Measurements from ENCODE around the gene COX7B.
"Not testable (repeated sequence)": the region's sequence is repeated elsewhere in the genome, so short reads cannot be mapped to it uniquely, and the experiment has no call there.

COX7B gene

DNA sequence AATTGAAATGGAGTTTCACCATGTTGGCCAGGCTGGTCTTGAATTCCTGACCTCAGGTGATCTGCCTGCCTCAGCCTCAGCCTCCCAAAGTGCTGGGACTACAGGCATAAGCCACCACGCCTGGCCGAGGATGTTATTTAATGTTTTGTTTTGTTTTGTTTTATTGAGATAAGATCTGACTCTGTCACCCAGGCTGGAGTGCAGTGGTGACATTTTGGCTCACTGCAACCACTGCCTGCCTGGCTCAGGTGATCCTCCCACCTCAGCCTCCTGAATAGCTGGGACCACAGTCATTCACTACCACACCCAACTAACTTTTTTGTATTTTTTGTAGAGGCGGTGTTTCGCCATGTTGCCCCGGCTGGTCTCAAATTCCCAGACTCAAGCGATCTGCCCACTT is 45.8 kb downstream of the COX7B start:
- not testable (repeated sequence) for DNase-seq (ENCODE audit: low read depth in 2 of 2)

DNA sequence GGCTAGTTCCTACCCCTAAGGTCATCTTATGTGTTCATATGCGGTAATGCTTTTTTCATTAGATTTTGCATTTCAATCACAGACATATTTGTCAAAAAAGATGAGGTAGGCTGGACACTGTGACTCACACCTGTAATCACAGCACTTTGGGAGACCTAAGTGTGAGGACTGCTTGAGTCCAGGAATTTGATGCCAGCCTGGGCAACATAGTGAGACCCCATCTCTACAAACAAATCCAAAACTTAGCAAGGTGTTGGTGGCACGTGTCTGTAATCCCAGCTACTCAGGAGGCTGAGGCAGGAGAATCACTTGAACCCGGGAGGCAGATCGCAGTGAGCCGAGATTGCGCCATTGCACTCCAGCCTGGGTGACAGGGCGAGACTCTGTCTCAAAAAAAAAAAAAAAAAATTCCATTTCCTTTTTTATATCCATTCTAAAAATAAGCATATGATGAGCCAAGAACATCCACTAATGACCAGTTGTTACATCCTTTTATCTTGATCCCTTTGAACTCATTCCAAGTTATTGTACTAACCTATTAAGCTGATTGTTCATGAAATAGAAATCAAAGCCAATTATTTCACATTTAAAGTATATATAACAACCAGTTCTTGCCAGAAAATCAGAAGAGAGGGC is 46.8 kb downstream of the COX7B start:
- no peak for DNase-seq (ENCODE audit: low read depth in 2 of 2)

DNA sequence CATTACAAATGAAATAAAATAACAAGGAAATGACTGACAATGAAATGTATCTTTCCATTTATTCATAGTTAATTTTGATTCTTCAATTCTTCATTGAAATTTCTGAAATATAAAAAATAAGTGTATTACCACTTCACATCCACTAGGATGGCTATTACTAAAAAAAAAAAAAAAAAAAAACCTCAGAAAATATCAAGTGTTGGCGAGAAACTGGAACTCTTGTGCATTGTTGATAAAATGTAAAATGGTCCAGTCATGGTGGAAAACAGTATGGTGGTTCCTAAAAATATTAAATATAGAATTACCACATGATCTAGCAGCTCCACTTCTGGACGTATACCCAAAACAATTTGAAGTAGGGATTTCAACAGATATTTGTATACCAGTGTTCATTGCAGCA is 47.3 kb downstream of the COX7B start:
- no peak for DNase-seq (ENCODE audit: low read depth in 2 of 2)

DNA sequence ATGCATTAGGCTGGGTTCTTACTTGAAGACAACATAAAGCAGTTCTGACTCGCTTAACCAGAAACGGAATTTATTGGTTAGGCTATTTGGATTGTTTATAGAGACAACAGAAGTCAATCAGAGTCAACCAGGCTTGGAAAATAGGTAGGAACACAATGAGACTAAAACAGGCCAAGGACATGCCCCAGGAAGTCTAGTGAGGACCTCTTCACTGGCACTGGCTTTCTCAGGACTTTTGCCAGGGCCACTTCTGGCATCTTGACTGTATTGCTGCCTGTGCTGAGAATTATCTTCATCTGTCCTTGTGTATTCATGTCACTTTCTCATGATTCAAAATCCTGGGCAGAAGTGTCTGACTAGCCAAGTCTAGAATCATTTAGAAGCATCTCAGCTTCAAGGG is 50.6 kb downstream of the COX7B start:
- no peak for DNase-seq (ENCODE audit: low read depth in 2 of 2)

DNA sequence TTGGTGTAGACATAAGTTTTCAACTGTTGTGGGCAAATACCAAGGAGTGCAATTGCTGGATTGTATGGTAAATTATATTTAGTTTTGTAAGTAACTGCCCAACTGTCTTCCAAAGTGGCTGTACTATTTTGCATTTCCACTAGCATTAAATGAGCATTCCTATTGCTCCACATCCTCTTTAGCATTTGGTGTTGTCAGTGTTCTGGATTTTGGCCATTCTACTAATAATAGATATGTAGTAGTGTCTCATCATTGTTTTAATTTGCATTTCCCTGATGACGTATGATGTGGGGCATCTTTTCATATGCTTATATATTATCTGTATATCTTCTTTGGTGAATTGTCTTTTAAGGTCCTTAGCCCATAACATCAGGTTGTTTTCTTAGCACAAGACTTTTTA is 52.9 kb downstream of the COX7B start:
- DNase-seq (ENCODE audit: low read depth in 2 of 2) = no peak

DNA sequence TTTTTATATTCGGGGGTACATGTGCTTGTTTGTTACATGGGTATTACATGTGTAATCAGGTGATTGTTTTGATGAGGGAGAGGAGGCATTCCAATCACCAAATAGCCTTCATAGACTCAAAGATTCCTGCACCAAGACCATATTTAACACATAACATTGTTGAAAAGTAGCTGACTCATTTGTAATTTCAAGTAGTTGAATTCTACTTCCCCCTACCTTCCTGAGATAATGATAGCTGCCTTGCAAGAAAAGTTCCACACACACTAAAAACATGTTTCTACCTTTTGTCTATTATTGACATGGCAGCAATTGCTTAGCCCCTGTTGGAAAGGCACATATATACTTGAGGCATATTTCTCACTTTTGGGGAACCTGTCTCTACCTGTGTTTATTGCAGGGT is 54.0 kb downstream of the COX7B start:
- no peak for DNase-seq (ENCODE audit: low read depth in 2 of 2)

DNA sequence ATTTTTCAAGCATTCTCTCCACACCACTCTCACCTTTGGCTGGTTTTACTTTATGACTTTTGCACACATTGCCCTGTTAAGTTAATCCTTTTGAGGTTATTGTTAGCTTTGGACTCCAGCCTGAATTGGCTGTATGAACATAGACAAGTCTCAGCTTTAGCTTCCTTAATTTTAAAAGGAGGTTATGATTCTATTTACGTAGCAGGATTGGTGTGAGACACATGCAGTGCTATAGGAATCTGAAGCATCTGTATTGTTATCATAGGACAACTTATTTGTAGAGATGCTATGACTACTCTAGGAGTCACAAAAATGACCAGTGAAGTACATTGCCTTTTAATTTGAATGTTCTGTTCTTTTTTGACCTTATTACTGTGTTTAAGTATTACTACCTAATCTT is 54.4 kb downstream of the COX7B start:
- DNase-seq (ENCODE audit: low read depth in 2 of 2) = no peak
